Fibroblast of lung (primary cell): Measurements from ENCODE around the gene DAGLB.

Experiments
- EZH2 ChIP-seq: IDR thresholded peaks from 2 replicates; pipeline ENCODE4 v1.5.1; 2012; ENCODE audit warnings: low read length, control low read depth, mild to moderate bottlenecking; ENCODE audit errors: missing control alignments
- TF ChIP-seq, protein P1 (sequence below), 2 donors: IDR thresholded peaks in 1 of 2; conservative IDR thresholded peaks in 1 of 2; 1 replicate in 1 of 2; 2 replicates in 1 of 2; pipeline ENCODE4 v1.5.1; 2011 to 2012; ENCODE audit warnings: low read length in 2 of 2, control low read depth in 1 of 2, inconsistent platforms in 1 of 2, low read depth in 1 of 2, mild to moderate bottlenecking in 1 of 2

DNA sequence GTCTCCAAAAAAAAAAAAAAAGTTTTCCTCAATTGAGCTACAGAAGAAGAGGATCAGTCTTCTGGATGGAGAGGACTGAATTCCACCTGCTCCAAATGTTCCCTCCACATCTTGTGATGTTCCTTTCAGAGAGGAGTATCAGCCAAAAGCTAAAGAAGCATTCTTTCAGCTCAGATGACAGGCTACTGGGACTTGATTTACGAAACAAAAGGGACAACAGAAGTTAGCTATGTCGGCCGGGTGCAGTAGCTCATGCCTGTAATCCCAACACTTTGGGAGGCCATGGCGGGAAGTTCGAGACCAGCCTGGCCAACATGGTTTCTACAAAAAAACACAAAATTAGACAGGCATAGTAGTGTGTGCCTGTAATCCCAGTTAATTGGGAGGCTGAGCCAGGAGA lies 7.4 kb downstream of the DAGLB start:
- TF ChIP-seq, protein P1, sequence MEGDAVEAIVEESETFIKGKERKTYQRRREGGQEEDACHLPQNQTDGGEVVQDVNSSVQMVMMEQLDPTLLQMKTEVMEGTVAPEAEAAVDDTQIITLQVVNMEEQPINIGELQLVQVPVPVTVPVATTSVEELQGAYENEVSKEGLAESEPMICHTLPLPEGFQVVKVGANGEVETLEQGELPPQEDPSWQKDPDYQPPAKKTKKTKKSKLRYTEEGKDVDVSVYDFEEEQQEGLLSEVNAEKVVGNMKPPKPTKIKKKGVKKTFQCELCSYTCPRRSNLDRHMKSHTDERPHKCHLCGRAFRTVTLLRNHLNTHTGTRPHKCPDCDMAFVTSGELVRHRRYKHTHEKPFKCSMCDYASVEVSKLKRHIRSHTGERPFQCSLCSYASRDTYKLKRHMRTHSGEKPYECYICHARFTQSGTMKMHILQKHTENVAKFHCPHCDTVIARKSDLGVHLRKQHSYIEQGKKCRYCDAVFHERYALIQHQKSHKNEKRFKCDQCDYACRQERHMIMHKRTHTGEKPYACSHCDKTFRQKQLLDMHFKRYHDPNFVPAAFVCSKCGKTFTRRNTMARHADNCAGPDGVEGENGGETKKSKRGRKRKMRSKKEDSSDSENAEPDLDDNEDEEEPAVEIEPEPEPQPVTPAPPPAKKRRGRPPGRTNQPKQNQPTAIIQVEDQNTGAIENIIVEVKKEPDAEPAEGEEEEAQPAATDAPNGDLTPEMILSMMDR (conservative IDR thresholded peaks at IDR 0.05 in 1 of 2, IDR thresholded peaks at IDR 0.05 in 1 of 2; ENCODE audit: low read depth in 1 of 2, low read length in 2 of 2) = no peak
- no peak for TF ChIP-seq EZH2
